NCI-H748 (cell line): ENCODE measurements around the gene DDR2.
A peak's percentile ranks its signal among the peaks of the same experiment; 100 is the strongest.
"Not testable (repeated sequence)": the region's sequence is repeated elsewhere in the genome, so short reads cannot be mapped to it uniquely, and the experiment has no call there.

Source experiments
- DNase-seq: peaks from one replicate; lab custom pipeline; 2025; ENCODE audit not compliant: unreplicated experiment; lab: John Stamatoyannopoulos, UW

The DDR2 gene

DNA sequence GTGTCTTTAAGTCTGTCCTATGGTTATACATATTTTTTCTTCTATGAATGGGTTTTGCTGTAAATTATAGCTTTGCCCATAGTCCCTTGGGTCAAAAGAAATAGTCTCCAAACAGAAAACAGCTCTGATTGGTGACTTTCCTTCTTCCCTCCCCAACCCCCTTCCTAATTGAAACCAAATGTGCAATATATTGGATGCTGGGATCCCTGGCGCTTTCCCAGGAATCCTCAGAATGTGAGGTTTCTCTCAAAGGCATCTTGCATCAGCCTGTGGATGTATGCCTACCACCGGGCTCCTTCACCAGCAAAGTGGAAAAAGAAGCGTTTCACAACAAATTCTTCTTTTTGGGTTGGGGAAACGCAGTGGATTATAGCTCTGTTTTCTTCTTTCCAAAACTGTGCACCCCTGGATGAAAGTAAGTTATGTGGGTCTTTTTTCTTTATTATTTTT is at the start of gene DDR2:
Gene DDR2, plus strand, starts transcription at position 248 of the 450 bp plus-strand sequence. CDS start 86,600 bp downstream, outside the sequence.
- no peak for DNase-seq

- DNase-seq: not testable (repeated sequence)
Observed at GRCh38 chr1:162582901-162583300, 49.4 kb upstream of the DDR2 start.

DNA sequence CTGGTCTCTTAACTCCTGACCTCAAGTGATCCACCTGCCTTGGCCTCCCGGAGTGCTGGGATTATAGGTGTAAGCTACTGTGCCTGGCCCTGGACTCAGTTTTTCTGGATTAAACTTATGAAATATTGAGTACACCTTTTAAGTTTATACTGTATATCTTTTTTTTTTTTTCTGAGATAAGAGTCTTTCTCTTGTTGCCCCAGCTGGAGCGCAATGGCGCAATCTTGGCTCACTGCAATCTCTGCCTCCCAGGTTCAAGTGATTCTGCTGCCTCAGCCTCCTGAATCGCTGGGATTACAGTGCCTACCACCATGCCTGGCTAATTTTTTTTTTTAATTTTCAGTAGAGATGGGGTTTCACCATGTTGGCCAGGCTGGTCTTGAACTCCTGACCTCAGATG is 47.2 kb upstream of the DDR2 start:
- not testable (repeated sequence) for DNase-seq

DNA sequence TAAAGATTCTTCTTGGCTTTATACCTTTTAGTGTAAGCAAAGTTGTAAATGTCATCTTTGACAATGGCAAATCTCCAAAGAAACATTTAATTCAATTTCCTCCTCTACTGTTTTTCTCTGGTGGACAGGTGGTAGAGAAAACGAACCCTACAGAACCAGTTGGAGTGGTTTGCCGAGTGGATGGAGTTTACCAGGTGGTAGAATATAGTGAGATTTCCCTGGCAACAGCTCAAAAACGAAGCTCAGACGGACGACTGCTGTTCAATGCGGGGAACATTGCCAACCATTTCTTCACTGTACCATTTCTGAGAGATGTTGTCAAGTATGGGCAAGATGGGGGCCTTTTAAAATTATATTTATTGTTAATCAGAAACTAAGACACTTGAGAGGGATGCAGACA is 44.9 kb upstream of the DDR2 start:
- DNase-seq: peak; percentile 14

GRCh38 chr1:162587761-162588260 is 44.5 kb upstream of the DDR2 start:
- no peak for DNase-seq

DNA sequence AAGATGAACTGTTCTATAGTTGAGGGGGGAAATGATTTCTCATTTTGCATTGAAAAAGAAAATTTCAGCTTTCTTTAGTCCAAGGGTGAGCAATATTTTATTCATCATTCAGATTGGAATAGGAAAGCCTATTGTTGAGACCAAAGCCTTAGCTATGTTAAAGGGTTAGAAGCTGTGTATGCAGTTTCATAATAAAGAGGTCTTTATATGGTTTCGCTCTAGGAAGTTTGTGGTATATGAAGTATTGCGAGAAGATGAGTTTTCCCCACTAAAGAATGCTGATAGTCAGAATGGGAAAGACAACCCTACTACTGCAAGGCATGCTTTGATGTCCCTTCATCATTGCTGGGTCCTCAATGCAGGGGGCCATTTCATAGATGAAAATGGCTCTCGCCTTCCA is 42.2 kb upstream of the DDR2 start:
- no peak for DNase-seq

- DNase-seq: no peak
Observed at GRCh38 chr1:162590686-162591085, 41.6 kb upstream of the DDR2 start.

DNA sequence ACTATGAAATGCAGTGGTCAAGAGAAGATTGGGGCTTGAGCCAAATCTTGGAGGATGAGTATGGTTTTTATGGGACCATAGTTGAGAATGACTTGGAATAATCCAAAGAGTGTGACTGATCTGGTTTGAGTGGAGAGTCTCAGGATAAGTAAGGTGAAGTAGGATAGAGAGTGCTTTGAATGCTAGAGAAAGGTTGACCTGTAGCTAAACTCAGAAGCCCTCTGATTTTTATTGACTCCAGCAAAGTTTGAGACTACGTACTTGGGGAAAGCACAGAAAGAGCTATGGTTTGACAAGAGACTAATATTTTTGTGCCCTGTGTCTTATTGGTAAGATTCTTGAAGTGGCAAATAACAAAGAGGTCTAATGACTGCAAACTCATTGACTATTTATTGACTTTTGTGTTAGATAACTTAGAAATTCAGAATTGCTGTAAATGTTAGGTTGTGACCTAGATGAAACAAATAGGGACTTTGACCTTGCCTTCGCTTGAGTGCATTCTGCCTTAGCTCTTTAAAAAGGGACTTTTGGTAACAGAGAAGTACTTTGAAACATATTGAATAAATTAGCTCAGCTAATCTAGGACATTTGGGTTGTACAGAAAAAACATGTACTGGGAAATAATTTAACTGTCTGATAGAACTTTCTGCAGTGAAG is 35.6 kb upstream of the DDR2 start:
- DNase-seq: no peak

DNA sequence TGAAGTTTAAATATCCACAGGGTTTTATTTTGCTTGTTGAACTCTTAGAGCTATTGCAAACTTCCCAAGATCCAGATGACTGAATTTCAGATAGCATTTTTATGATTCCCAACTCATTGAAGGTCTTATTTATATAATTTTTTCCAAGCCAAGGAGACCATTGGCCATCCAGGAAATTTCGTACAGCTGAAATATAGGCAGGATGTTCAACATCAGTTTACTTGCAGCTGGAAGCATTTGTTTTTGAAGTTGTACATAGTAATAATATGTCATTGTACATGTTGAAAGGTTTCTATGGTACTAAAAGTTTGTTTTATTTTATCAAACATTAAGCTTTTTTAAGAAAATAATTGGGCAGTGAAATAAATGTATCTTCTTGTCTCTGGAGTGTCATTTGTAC is 32.8 kb upstream of the DDR2 start:
- DNase-seq: no peak

DNA sequence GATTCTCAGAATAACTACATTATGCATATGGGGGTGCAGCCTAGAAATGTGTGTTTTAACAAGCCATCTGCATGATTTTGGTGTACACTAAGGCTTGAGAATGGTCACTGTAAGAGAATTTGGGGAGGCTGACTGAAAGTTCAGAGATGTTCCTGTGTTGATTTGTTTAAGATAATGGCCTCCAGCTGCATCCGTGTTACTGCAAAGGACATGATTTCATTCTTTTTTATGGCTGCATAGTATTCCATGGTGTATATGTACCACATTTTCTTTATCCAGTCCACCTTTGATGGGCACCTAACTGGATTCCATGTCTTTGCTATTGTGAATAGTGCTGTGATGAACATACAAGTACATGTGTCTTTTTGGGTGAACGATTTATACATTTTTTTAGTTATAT is 29.1 kb upstream of the DDR2 start:
- DNase-seq: not testable (repeated sequence)

GRCh38 chr1:162605225-162605927 is 26.9 kb upstream of the DDR2 start:
- DNase-seq: no peak

- DNase-seq: no peak
Observed at GRCh38 chr1:162609306-162609705, 23.0 kb upstream of the DDR2 start.

DNA sequence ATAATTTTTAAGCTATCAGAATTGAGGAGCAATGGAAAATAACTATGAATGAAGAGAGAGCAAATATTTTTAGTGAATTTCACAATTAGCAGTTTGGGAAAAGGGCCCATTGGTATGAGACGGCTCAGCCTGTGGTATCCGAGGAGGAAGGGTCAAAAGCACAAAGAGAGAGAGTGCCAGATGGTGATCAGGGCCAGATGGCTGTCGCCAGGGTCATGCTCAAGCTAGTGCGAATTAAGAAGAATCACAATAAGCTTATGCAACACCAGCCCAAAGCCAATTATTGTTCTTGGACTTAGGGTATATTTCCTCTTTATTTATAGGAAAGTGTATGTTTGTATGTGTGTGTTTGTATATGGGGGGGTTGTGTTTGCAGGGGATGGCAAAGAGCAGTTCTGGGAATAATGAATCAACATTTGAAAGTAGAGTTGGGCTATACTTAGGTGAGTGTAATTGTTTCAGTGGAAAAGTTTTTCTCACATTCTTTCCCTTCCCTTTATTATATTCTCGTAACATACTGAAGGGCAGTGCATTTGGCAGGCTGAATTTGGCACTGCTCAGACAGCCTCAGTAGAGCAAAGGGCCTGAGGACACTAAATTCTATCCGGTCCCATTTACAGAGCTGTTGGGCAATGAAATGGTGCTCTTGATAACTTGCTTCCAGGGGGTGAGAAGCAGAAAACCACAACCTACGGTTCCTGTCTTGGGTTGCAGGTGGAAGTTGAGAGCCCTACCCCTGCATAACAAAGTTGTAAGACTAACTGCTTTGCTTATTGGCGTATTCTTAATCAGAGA is 19.5 kb upstream of the DDR2 start:
- DNase-seq: no peak

DNA sequence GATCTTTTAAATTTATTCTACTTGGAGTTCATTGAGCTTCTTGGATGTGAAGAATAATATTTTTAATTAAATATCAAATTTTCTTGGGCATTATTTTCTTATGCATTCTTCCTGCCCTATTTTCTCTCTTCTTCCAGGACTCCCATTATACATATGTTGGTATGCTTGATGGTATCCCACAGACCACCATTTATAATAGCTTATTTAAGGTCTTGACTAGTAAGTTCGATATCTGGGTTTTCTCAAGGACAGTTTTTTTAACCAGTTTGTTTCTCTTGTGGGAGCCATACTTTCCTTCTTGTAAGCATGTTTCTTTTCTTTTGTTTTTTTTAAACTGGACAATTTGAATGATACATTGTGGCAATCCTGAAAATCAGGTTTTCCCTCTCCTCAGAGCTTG is 15.4 kb upstream of the DDR2 start:
- no peak for DNase-seq

DNA sequence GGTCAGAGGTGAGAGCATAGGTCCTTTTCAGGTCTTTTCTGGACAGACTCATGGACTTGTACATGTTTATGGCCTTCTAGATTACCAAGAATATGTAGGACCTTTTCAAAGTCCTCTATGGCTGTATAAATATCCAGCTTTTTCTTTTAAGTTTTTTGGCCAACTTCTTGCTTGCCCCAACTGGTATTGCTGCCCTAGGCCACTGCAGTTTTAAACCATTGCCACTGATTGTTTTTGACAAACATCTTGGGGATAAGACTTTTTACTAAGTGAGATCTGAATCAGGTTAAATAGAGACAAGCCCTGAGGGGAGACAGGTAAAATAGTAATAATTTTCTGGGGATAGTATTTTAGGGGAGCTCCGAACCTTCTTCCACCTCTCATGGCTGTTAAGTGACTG is 14.8 kb upstream of the DDR2 start:
- no peak for DNase-seq

DNA sequence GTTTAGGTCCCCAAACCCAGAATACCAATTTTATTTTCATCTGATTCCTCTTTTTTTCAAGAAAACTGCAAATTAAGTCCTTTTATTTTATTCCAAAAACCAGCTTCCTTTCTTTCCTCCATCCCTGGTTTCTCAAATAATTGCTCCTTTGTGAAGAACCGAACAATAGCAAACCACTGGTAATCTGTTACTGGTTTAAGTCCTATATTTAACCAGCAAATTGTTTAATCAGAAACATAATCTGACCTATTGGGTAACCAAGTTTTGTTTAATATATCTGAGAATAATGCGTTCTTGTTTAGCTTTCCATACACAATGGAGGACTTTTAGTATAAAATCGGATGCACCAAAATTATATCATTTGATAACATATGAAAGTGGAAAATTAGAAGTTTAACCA is 13.2 kb upstream of the DDR2 start:
- no peak for DNase-seq

DNA sequence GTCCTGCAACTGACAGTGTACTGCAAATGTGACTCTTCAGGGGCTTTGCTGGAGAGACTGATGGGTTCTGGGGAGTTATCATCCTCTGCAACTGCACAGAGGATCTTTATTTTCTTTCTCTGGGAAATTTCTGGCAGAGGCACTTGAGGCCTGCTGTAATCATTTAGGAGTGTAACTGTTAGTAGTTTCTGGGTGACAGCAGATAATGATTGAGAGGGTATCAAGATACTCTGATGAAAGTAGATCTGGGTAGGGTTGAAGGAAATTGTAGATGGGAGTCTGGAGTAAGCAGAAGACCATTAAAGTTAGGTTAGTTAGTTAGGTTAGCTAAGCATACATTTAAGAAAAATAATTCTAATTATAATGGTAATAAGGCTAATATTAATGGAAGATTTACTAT is 11.0 kb upstream of the DDR2 start:
- no peak for DNase-seq

- DNase-seq: no peak
Observed at GRCh38 chr1:162625679-162626078, 6.6 kb upstream of the DDR2 start.

DNA sequence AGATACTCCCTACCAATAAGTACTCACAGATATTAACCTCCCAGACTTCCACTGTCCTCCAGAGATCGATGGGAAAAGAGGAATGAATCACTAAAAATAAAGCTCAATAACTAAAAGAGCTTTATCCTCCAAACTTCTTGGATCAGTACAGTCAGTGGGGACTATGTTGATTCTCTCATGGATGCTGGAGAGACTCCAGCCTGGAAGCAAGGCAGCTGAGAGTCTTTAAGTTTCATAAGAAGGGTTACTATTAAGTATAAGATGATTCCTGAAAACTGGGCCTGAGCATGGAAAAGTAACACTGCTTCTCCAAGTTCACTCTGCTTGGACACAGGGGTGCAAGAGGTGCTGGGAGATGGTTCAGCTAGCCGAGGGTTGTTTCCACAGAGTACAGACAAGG is 6.2 kb upstream of the DDR2 start:
- DNase-seq: no peak

GRCh38 chr1:162626761-162627160 is 5.5 kb upstream of the DDR2 start:
- no peak for DNase-seq

DNA sequence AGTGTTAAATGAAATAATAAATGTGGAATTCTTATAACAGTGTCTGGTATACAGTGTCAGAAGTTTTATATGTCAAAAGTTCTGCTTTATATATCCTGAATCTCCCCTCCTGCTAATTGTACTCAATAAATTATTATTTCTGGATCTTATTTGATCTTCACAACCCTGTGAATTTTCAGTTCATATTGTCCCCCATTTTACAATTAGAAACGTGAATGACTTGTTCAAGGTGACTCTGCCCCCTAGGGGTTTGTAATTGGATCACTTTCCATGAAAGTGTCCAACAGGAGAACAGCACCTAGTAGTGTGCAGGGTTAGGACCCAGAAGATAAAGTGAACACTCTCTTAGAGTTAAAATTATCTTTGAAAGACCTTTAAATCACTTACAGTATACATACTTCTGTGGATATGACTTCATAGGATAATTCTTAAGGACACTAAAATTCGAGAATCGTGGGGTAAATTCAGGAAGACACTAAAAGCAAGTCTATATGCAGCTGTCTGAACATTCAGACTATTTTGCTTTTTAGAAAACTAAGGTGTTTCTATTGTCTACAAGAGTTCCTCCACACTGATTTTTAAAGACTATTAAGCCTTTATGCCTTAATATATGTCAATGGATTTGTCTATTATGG is 4.5 kb upstream of the DDR2 start:
- peak; percentile 49 for DNase-seq
